K562 (cell line): ENCODE data around the gene TMEM214. TPM values are rescaled to one million over a fixed set of nuclear protein-coding genes. Genes with fewer than 3 reads are reported as not detected.

Experiments used
- RBM34 ChIP-seq: fragments of 200-400 bp; formaldehyde crosslinking; IDR thresholded peaks from 2 replicates; pipeline ENCODE4 v1.6.1; 2018; ENCODE audit warnings: low read length, borderline replicate concordance; ENCODE audit not compliant: insufficient read depth
- polyA plus RNA-seq, 8 experiments: library from polyadenylated mRNA; depleted of rRNA in 4 of 8; stranded (reverse) in 5 of 8; unstranded in 3 of 8; fragments of >200 nt; fragmentation: Nextera tagmentation in 2 of 8; fragmentation: Illumina TruSeq in 1 of 8; extraction: Ambion mirVana in 2 of 8; extraction: Trizol in 1 of 8; gene quantifications; 2 replicates each; pipeline versions ENCODE4 v1.2.1 to v1.2.3, GENCODE V29; 2011 to 2014; ENCODE audit warnings: inconsistent platforms in 1 of 8, missing spikeins in 1 of 8
- total RNA-seq, 7 experiments: library from RNA; depleted of rRNA in 6 of 7; stranded (reverse); fragments of >200 nt in 6 of 7; fragmentation: Illumina TruSeq in 2 of 7; extraction: Trizol in 2 of 7; gene quantifications; 2 replicates each; pipeline versions ENCODE4 v1.2.1 to v1.2.3, GENCODE V29; 2011 to 2021; ENCODE audit warnings: low replicate concordance in 1 of 7
- TF ChIP-seq, protein P1 (sequence below), 2 experiments: fragments of 450-650 bp; formaldehyde crosslinking in 1 of 2; IDR thresholded peaks; 2 replicates each; pipeline versions ENCODE4 v1.4.0 to v1.6.1; 2014 to 2020; ENCODE audit warnings: mild to moderate bottlenecking in 2 of 2, borderline replicate concordance in 1 of 2, low read depth in 1 of 2
- TF ChIP-seq, protein P2 (sequence below): IDR thresholded peaks from 2 replicates; pipeline ENCODE4 v1.6.1; 2016; ENCODE audit warnings: missing genetic modification characterization, missing compliant biosample characterization
- TF ChIP-seq, protein P3 (sequence below): sonication (generic); formaldehyde crosslinking; IDR thresholded peaks from 2 replicates; pipeline ENCODE4 v1.8.0; 2022; ENCODE audit warnings: mild to moderate bottlenecking, missing genetic modification reagents
- TF ChIP-seq, protein P4 (sequence below), 2 experiments: IDR thresholded peaks; 2 replicates each; pipeline ENCODE4 v1.6.1; 2011; ENCODE audit warnings: borderline replicate concordance in 1 of 2, control low read depth in 1 of 2, low read depth in 1 of 2, low read length in 1 of 2, mild to moderate bottlenecking in 1 of 2, mixed read lengths in 1 of 2, moderate library complexity in 1 of 2; ENCODE audit not compliant: insufficient read depth in 1 of 2, insufficient read length in 1 of 2, poor library complexity in 1 of 2, severe bottlenecking in 1 of 2; ENCODE audit errors: extremely low read depth in 1 of 2

Gene TMEM214
- total and polyA plus RNA-seq, 9 of the 15 experiments (the other 6 are each of a cell fraction or from before 2014, with no cell fraction given) = 11.4 to 81.4 (median 44.1) TPM

DNA sequence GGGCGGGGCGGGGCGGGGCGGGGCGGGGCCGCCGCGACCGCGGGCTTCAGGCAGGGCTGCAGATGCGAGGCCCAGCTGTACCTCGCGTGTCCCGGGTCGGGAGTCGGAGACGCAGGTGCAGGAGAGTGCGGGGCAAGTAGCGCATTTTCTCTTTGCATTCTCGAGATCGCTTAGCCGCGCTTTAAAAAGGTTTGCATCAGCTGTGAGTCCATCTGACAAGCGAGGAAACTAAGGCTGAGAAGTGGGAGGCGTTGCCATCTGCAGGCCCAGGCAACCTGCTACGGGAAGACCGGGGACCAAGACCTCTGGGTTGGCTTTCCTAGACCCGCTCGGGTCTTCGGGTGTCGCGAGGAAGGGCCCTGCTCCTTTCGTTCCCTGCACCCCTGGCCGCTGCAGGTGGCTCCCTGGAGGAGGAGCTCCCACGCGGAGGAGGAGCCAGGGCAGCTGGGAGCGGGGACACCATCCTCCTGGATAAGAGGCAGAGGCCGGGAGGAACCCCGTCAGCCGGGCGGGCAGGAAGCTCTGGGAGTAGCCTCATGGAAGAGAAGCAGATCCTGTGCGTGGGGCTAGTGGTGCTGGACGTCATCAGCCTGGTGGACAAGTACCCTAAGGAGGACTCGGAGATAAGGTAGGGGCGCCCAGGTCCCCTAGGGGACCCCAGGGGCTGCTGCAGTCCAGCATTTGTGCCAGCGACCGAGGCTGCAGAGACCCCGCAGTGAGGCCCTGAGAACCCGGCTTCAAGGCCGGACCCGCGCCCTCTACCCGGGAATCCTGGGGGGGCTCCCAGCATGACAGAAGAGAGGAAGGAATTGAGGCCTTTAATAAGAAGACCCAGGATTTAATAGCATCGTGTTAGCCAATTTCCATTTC is 54.2 kb downstream of the TMEM214 start, which contains the start of gene KHK (continued):
- TF ChIP-seq, protein P1, sequence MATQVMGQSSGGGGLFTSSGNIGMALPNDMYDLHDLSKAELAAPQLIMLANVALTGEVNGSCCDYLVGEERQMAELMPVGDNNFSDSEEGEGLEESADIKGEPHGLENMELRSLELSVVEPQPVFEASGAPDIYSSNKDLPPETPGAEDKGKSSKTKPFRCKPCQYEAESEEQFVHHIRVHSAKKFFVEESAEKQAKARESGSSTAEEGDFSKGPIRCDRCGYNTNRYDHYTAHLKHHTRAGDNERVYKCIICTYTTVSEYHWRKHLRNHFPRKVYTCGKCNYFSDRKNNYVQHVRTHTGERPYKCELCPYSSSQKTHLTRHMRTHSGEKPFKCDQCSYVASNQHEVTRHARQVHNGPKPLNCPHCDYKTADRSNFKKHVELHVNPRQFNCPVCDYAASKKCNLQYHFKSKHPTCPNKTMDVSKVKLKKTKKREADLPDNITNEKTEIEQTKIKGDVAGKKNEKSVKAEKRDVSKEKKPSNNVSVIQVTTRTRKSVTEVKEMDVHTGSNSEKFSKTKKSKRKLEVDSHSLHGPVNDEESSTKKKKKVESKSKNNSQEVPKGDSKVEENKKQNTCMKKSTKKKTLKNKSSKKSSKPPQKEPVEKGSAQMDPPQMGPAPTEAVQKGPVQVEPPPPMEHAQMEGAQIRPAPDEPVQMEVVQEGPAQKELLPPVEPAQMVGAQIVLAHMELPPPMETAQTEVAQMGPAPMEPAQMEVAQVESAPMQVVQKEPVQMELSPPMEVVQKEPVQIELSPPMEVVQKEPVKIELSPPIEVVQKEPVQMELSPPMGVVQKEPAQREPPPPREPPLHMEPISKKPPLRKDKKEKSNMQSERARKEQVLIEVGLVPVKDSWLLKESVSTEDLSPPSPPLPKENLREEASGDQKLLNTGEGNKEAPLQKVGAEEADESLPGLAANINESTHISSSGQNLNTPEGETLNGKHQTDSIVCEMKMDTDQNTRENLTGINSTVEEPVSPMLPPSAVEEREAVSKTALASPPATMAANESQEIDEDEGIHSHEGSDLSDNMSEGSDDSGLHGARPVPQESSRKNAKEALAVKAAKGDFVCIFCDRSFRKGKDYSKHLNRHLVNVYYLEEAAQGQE (IDR thresholded peaks at IDR 0.05; ENCODE audit: borderline replicate concordance) = 0 out of 2 replicates have a peak, but pooled peaks have one; percentile 3
- TF ChIP-seq, protein P1 (CRISPR knock-in tag; IDR thresholded peaks at IDR 0.05; ENCODE audit: low read depth) = no peak
- TF ChIP-seq, protein P2, sequence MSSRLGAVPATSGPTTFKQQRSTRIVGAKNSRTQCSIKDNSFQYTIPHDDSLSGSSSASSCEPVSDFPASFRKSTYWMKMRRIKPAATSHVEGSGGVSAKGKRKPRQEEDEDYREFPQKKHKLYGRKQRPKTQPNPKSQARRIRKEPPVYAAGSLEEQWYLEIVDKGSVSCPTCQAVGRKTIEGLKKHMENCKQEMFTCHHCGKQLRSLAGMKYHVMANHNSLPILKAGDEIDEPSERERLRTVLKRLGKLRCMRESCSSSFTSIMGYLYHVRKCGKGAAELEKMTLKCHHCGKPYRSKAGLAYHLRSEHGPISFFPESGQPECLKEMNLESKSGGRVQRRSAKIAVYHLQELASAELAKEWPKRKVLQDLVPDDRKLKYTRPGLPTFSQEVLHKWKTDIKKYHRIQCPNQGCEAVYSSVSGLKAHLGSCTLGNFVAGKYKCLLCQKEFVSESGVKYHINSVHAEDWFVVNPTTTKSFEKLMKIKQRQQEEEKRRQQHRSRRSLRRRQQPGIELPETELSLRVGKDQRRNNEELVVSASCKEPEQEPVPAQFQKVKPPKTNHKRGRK = no peak
- TF ChIP-seq RBM34 = no peak
- TF ChIP-seq, protein P3, sequence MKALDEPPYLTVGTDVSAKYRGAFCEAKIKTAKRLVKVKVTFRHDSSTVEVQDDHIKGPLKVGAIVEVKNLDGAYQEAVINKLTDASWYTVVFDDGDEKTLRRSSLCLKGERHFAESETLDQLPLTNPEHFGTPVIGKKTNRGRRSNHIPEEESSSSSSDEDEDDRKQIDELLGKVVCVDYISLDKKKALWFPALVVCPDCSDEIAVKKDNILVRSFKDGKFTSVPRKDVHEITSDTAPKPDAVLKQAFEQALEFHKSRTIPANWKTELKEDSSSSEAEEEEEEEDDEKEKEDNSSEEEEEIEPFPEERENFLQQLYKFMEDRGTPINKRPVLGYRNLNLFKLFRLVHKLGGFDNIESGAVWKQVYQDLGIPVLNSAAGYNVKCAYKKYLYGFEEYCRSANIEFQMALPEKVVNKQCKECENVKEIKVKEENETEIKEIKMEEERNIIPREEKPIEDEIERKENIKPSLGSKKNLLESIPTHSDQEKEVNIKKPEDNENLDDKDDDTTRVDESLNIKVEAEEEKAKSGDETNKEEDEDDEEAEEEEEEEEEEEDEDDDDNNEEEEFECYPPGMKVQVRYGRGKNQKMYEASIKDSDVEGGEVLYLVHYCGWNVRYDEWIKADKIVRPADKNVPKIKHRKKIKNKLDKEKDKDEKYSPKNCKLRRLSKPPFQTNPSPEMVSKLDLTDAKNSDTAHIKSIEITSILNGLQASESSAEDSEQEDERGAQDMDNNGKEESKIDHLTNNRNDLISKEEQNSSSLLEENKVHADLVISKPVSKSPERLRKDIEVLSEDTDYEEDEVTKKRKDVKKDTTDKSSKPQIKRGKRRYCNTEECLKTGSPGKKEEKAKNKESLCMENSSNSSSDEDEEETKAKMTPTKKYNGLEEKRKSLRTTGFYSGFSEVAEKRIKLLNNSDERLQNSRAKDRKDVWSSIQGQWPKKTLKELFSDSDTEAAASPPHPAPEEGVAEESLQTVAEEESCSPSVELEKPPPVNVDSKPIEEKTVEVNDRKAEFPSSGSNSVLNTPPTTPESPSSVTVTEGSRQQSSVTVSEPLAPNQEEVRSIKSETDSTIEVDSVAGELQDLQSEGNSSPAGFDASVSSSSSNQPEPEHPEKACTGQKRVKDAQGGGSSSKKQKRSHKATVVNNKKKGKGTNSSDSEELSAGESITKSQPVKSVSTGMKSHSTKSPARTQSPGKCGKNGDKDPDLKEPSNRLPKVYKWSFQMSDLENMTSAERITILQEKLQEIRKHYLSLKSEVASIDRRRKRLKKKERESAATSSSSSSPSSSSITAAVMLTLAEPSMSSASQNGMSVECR = peak; percentile 67; the same call in 1 of the 2 replicates
- TF ChIP-seq, protein P4, sequence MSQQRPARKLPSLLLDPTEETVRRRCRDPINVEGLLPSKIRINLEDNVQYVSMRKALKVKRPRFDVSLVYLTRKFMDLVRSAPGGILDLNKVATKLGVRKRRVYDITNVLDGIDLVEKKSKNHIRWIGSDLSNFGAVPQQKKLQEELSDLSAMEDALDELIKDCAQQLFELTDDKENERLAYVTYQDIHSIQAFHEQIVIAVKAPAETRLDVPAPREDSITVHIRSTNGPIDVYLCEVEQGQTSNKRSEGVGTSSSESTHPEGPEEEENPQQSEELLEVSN (IDR thresholded peaks at IDR 0.05; ENCODE audit: borderline replicate concordance in 1 of 2, extremely low read depth in 1 of 2, insufficient read depth in 1 of 2, insufficient read length in 1 of 2, low read depth in 1 of 2, low read length in 1 of 2, poor library complexity in 1 of 2, severe bottlenecking in 1 of 2) = no peak
